GM23338 (cell line): ENCODE results near the gene VEGFB. TPM values are rescaled to one million over a fixed set of nuclear protein-coding genes. Genes with fewer than 3 reads are reported as not detected.

Source experiments
- ATAC-seq: fragments of 200-7000 bp; cut with Tn5 transposase; 3 replicates; pipeline ENCODE4 v1.9.1; 2020
- DNase-seq: peaks from one replicate; pipeline ENCODE4 v3.0.0-alpha.2; 2015; ENCODE audit warnings: low spot score
- H2AFZ ChIP-seq: fragments of 200-600 bp; sonication (generic); 2 replicates; pipeline ENCODE4 v1.8.0; 2016; ENCODE audit warnings: antibody characterized with exemption, mild to moderate bottlenecking, moderate library complexity
- H3F3A ChIP-seq: fragments of 200-600 bp; sonication (generic); replicated peaks from 2 replicates; pipeline ENCODE4 v1.8.0; 2017; ENCODE audit warnings: antibody characterized with exemption, mixed run types, low read depth
- H3K27ac ChIP-seq: fragments of 200-600 bp; sonication (generic); 2 replicates; pipeline ENCODE4 v1.6.1; 2016; ENCODE audit warnings: low read depth
- H3K27me3 ChIP-seq: fragments of 200-600 bp; sonication (generic); 2 replicates; pipeline ENCODE4 v1.8.0; 2016; ENCODE audit warnings: mild to moderate bottlenecking, mixed run types, moderate library complexity; ENCODE audit not compliant: insufficient read depth
- H3K36me3 ChIP-seq: fragments of 200-600 bp; sonication (generic); 2 replicates; pipeline ENCODE4 v1.8.0; 2016; ENCODE audit warnings: mild to moderate bottlenecking; ENCODE audit not compliant: insufficient read depth
- H3K4me1 ChIP-seq: fragments of 200-600 bp; sonication (generic); 2 replicates; pipeline ENCODE4 v1.8.0; 2016; ENCODE audit warnings: mild to moderate bottlenecking, moderate library complexity; ENCODE audit not compliant: insufficient read depth
- H3K4me2 ChIP-seq: fragments of 200-600 bp; sonication (generic); 2 replicates; pipeline ENCODE4 v1.7.1; 2017; ENCODE audit warnings: mixed run types
- H3K4me3 ChIP-seq: fragments of 200-600 bp; sonication (generic); 2 replicates; pipeline ENCODE4 v1.6.1; 2016; ENCODE audit warnings: mixed run types
- H3K79me2 ChIP-seq: fragments of 200-600 bp; sonication (generic); replicated peaks from 2 replicates; pipeline ENCODE4 v1.8.0; 2017; ENCODE audit warnings: mild to moderate bottlenecking; ENCODE audit not compliant: insufficient read depth
- H3K9me2 ChIP-seq: fragments of 200-600 bp; sonication (generic); 2 replicates; pipeline ENCODE4 v1.8.0; 2017; ENCODE audit not compliant: insufficient read depth
- H4K20me1 ChIP-seq: fragments of 200-600 bp; sonication (generic); replicated peaks from 2 replicates; pipeline ENCODE4 v1.8.0; 2017; ENCODE audit warnings: mild to moderate bottlenecking; ENCODE audit not compliant: insufficient read depth
- H3K27ac Mint-ChIP-seq: 2 replicates; pipeline ENCODE4 v1.8.0; 2020; ENCODE audit warnings: inconsistent platforms, mild to moderate bottlenecking, moderate library complexity, mixed read lengths
- H3K27me3 Mint-ChIP-seq: 3 replicates; pipeline ENCODE4 v1.8.0; 2022; ENCODE audit warnings: low read depth, mild to moderate bottlenecking, moderate library complexity, mixed read lengths, inconsistent platforms; ENCODE audit not compliant: insufficient read depth, poor library complexity
- H3K36me3 Mint-ChIP-seq: 3 replicates; pipeline ENCODE4 v1.8.0; 2021; ENCODE audit warnings: low read depth, mild to moderate bottlenecking, inconsistent platforms, moderate library complexity, mixed read lengths
- H3K4me1 Mint-ChIP-seq: 3 replicates; pipeline ENCODE4 v1.8.0; 2020; ENCODE audit warnings: mild to moderate bottlenecking, inconsistent platforms, mixed read lengths
- H3K4me3 Mint-ChIP-seq: 3 replicates; pipeline ENCODE4 v1.8.0; 2021; ENCODE audit warnings: moderate library complexity, mild to moderate bottlenecking, inconsistent platforms, mixed read lengths
- H3K9me3 Mint-ChIP-seq: 3 replicates; pipeline ENCODE4 v1.8.0; 2020; ENCODE audit warnings: moderate library complexity, mild to moderate bottlenecking, inconsistent platforms, mixed read lengths
- CREB1 ChIP-seq: fragments of 250-450 bp; sonication (Bioruptor Pico); IDR thresholded peaks from 2 replicates; pipeline ENCODE4 v1.5.0; 2020; ENCODE audit warnings: low read depth, mild to moderate bottlenecking, moderate library complexity
- ETS1 ChIP-seq: IDR thresholded peaks from 2 replicates; pipeline ENCODE4 v1.6.1; 2016; ENCODE audit warnings: antibody characterized with exemption
- EZH2 ChIP-seq: fragments of 200-600 bp; sonication (generic); IDR thresholded peaks from one replicate; pipeline ENCODE4 v1.8.0; 2017; ENCODE audit warnings: antibody characterized with exemption, mild to moderate bottlenecking, low read depth; ENCODE audit not compliant: unreplicated experiment
- EZH2phosphoT487 ChIP-seq: fragments of 200-600 bp; sonication (generic); IDR thresholded peaks from one replicate; pipeline ENCODE4 v1.8.1; 2018; ENCODE audit warnings: antibody characterized with exemption; ENCODE audit not compliant: unreplicated experiment
- JUNB ChIP-seq: IDR thresholded peaks from one replicate; pipeline ENCODE4 v1.6.1; 2016; ENCODE audit warnings: antibody characterized with exemption; ENCODE audit not compliant: unreplicated experiment
- NANOG ChIP-seq: IDR thresholded peaks from 2 replicates; pipeline ENCODE4 v1.6.1; 2016; ENCODE audit warnings: antibody characterized with exemption, borderline replicate concordance
- POLR2AphosphoS5 ChIP-seq: IDR thresholded peaks from 2 replicates; pipeline ENCODE4 v1.6.1; 2016; ENCODE audit warnings: antibody characterized with exemption, low read depth
- STAT1 ChIP-seq: IDR thresholded peaks from one replicate; pipeline ENCODE4 v1.6.1; 2016; ENCODE audit warnings: antibody characterized with exemption; ENCODE audit not compliant: unreplicated experiment
- ZNF114 ChIP-seq: fragments of 250-450 bp; sonication (Bioruptor Pico); IDR thresholded peaks from 2 replicates; pipeline ENCODE4 v1.5.0; 2020; ENCODE audit warnings: mild to moderate bottlenecking, moderate library complexity
- ZNF331 ChIP-seq: fragments of 250-450 bp; sonication (Bioruptor Pico); IDR thresholded peaks from 2 replicates; pipeline ENCODE4 v1.5.0; 2020; ENCODE audit warnings: low read depth, mild to moderate bottlenecking, moderate library complexity
- ZNF462 ChIP-seq: fragments of 250-450 bp; sonication (Bioruptor Pico); IDR thresholded peaks from 2 replicates; pipeline ENCODE4 v1.5.0; 2020; ENCODE audit warnings: mild to moderate bottlenecking, moderate library complexity
- polyA plus RNA-seq: library from polyadenylated mRNA; unstranded; fragments of >200 nt; fragmentation: Nextera tagmentation; extraction: Ambion mirVana; gene quantifications from 2 replicates; pipeline ENCODE4 v1.2.1, GENCODE V29; 2016
- total RNA-seq: library from RNA; depleted of rRNA; stranded (reverse); fragments of >200 nt; shearing (Covaris generic); gene quantifications from 2 replicates; pipeline ENCODE4 v1.2.3, GENCODE V29; 2014
- TF ChIP-seq, protein P1 (sequence below), 2 experiments: fragments of 200-600 bp in 1 of 2; sonication (generic) in 1 of 2; conservative IDR thresholded peaks; 2 replicates each; pipeline versions ENCODE4 v1.5.1 to v1.6.1; 2016 to 2017; ENCODE audit warnings: antibody characterized with exemption in 2 of 2, low read depth in 2 of 2, mild to moderate bottlenecking in 2 of 2, moderate library complexity in 1 of 2
- TF ChIP-seq, protein P2 (sequence below): IDR thresholded peaks from one replicate; pipeline ENCODE4 v1.6.1; 2018; ENCODE audit warnings: antibody characterized with exemption; ENCODE audit not compliant: unreplicated experiment

The VEGFB gene
- total and polyA plus RNA-seq, 2 experiments from 2014 or later: 20.8 to 25.8 TPM

- TF ChIP-seq, protein P1, sequence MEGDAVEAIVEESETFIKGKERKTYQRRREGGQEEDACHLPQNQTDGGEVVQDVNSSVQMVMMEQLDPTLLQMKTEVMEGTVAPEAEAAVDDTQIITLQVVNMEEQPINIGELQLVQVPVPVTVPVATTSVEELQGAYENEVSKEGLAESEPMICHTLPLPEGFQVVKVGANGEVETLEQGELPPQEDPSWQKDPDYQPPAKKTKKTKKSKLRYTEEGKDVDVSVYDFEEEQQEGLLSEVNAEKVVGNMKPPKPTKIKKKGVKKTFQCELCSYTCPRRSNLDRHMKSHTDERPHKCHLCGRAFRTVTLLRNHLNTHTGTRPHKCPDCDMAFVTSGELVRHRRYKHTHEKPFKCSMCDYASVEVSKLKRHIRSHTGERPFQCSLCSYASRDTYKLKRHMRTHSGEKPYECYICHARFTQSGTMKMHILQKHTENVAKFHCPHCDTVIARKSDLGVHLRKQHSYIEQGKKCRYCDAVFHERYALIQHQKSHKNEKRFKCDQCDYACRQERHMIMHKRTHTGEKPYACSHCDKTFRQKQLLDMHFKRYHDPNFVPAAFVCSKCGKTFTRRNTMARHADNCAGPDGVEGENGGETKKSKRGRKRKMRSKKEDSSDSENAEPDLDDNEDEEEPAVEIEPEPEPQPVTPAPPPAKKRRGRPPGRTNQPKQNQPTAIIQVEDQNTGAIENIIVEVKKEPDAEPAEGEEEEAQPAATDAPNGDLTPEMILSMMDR (conservative IDR thresholded peaks at IDR 0.05; ENCODE audit: low read depth in 2 of 2): no peak
- TF ChIP-seq POLR2AphosphoS5 (no peak), CREB1 (no peak), ETS1 (no peak), ZNF114 (CRISPR knock-in tag) (no peak), JUNB (no peak), ZNF462 (CRISPR knock-in tag) (no peak), ZNF331 (CRISPR knock-in tag) (no peak), EZH2 (no peak), EZH2phosphoT487 (no peak), NANOG (no peak), STAT1 (no peak)
- TF ChIP-seq, protein P2, sequence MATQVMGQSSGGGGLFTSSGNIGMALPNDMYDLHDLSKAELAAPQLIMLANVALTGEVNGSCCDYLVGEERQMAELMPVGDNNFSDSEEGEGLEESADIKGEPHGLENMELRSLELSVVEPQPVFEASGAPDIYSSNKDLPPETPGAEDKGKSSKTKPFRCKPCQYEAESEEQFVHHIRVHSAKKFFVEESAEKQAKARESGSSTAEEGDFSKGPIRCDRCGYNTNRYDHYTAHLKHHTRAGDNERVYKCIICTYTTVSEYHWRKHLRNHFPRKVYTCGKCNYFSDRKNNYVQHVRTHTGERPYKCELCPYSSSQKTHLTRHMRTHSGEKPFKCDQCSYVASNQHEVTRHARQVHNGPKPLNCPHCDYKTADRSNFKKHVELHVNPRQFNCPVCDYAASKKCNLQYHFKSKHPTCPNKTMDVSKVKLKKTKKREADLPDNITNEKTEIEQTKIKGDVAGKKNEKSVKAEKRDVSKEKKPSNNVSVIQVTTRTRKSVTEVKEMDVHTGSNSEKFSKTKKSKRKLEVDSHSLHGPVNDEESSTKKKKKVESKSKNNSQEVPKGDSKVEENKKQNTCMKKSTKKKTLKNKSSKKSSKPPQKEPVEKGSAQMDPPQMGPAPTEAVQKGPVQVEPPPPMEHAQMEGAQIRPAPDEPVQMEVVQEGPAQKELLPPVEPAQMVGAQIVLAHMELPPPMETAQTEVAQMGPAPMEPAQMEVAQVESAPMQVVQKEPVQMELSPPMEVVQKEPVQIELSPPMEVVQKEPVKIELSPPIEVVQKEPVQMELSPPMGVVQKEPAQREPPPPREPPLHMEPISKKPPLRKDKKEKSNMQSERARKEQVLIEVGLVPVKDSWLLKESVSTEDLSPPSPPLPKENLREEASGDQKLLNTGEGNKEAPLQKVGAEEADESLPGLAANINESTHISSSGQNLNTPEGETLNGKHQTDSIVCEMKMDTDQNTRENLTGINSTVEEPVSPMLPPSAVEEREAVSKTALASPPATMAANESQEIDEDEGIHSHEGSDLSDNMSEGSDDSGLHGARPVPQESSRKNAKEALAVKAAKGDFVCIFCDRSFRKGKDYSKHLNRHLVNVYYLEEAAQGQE: no peak
- H4K20me1 ChIP-seq: no peaks in the 10 kb centered on the region
- H2AFZ ChIP-seq: peak overlapping the region; percentile 63; the same call in 1 of the 2 replicates
- H3K36me3 Mint-ChIP-seq: peaks cover 11% of the 10 kb centered on the region
- peaks cover 23% of the 10 kb centered on the region; the same call in 1 of the 2 replicates for H3K27me3 ChIP-seq
- no peaks in the 10 kb centered on the region for H3K9me2 ChIP-seq
- peak overlapping the region; percentile 77 for H3K4me3 ChIP-seq
- peaks cover 27% of the 10 kb centered on the region for H3F3A ChIP-seq
- DNase-seq: no peak
- peak overlapping the region; percentile 83 for H3K4me3 Mint-ChIP-seq
- H3K27me3 Mint-ChIP-seq: peaks cover 32% of the 10 kb centered on the region
- H3K4me2 ChIP-seq: peak overlapping the region; percentile 92
- peaks cover 22% of the 10 kb centered on the region; the same call in 1 of the 2 replicates for H3K4me1 ChIP-seq
- ATAC-seq: no peak
- peaks cover 4% of the 10 kb centered on the region; the same call in 1 of the 2 replicates for H3K79me2 ChIP-seq
- H3K27ac Mint-ChIP-seq: no peak overlapping the region
- no peak overlapping the region for H3K27ac ChIP-seq
- H3K36me3 ChIP-seq: no peaks in the 10 kb centered on the region
- H3K4me1 Mint-ChIP-seq: peaks cover 26% of the 10 kb centered on the region
- H3K9me3 Mint-ChIP-seq: no peaks in the 10 kb centered on the region
Observed at GRCh38 chr11:64235437-64236161, 1.2 kb downstream of the VEGFB start.
